VCaP (cell line): ENCODE data around the gene COL4A2.

ENCODE experiments used
- H3K27ac ChIP-seq: fragments of 450-650 bp; 2 replicates; pipeline ENCODE4 v1.5.1; 2017
- CTCF ChIP-seq: fragments of 450-650 bp; conservative IDR thresholded peaks from 2 replicates; pipeline ENCODE4 v1.5.1; 2017; ENCODE audit warnings: mild to moderate bottlenecking, moderate library complexity

Gene COL4A2

GRCh38 chr13:110475550-110476219 is 168.6 kb downstream of the COL4A2 start:
- peak overlapping the region; percentile 6 for H3K27ac ChIP-seq
- peak; percentile 31; the same call in 1 of the 2 replicates for TF ChIP-seq CTCF

- no peak overlapping the region; the same call in 1 of the 2 replicates for H3K27ac ChIP-seq
- no peak; the same call in 1 of the 2 replicates for TF ChIP-seq CTCF
These were observed 169.1 kb downstream of the COL4A2 start for GRCh38 chr13:110476220-110476617.

- H3K27ac ChIP-seq, result no peak overlapping the region
- no peak for TF ChIP-seq CTCF
These were observed 170.7 kb downstream of the COL4A2 start for GRCh38 chr13:110477706-110478245.

- TF ChIP-seq CTCF, result no peak
- no peak overlapping the region for H3K27ac ChIP-seq
These were observed 171.5 kb downstream of the COL4A2 start for GRCh38 chr13:110478405-110479214.

- no peak for TF ChIP-seq CTCF
- H3K27ac ChIP-seq, result no peak overlapping the region
These were observed 172.1 kb downstream of the COL4A2 start for GRCh38 chr13:110479215-110479545.

- H3K27ac ChIP-seq, result no peak overlapping the region
- no peak for TF ChIP-seq CTCF
These were observed 172.6 kb downstream of the COL4A2 start for GRCh38 chr13:110479648-110480047.

- H3K27ac ChIP-seq, result no peak overlapping the region
- no peak for TF ChIP-seq CTCF
These were observed 173.1 kb downstream of the COL4A2 start for GRCh38 chr13:110480161-110480560.
